Measurements from ENCODE around the gene IGFBPL1. TPM values are rescaled to one million over a fixed set of nuclear protein-coding genes. Genes with fewer than 3 reads are reported as not detected.

The IGFBPL1 gene
- total and polyA plus RNA-seq, 2 of the 13 experiments (the other 11 are each of a cell fraction or from before 2014, with no cell fraction given), result 0.24 TPM; not detected in 1

GRCh38 chr9:38376021-38376670 lies 48.1 kb downstream of the IGFBPL1 start (continued):
- TF ChIP-seq ZNF609 (CRISPR knock-in tag; IDR thresholded peaks at IDR 0.05; ENCODE audit: borderline replicate concordance) (peak; percentile 33; the same call in 1 of the 2 replicates), HNF1B (CRISPR knock-in tag; IDR thresholded peaks at IDR 0.05) (0 out of 2 replicates have a peak, but pooled peaks have one; percentile 25), EP300 (IDR thresholded peaks at IDR 0.05; ENCODE audit: low read depth in 2 of 2, low read length in 2 of 2) (peak in 1 of 2 experiments; percentile 60; a peak in 2 of 4 replicates), EP300 (CRISPR knock-in tag; IDR thresholded peaks at IDR 0.05; ENCODE audit: borderline replicate concordance) (no peak), ZNF331 (CRISPR knock-in tag; IDR thresholded peaks at IDR 0.05) (no peak), CHCHD3 (CRISPR knock-in tag; IDR thresholded peaks at IDR 0.05) (no peak), ZNF318 (CRISPR knock-in tag; IDR thresholded peaks at IDR 0.05) (no peak), ZNF501 (CRISPR knock-in tag; IDR thresholded peaks at IDR 0.05) (no peak), CBX2 (IDR thresholded peaks at IDR 0.05; ENCODE audit: low read depth, low read length) (no peak), CBX2 (CRISPR knock-in tag; IDR thresholded peaks at IDR 0.05; ENCODE audit: low read depth) (no peak), ZNF12 (CRISPR knock-in tag; IDR thresholded peaks at IDR 0.05) (no peak), BCL3 (CRISPR knock-in tag; IDR thresholded peaks at IDR 0.05) (no peak), TCF7 (IDR thresholded peaks at IDR 0.05; ENCODE audit: low read depth) (no peak)

Measured in HepG2 (cell line).